Thyroid gland (tissue), 4 donors: ENCODE measurements around the gene AGBL1.

Source experiments
- CTCF ChIP-seq, 6 experiments: fragments of 200-600 bp in 3 of 6; fragments of 450-650 bp in 3 of 6; sonication (generic) in 3 of 6; IDR thresholded peaks; one replicate each; pipeline ENCODE4 v1.5.1; 2016 to 2019; ENCODE audit warnings: antibody characterized with exemption in 6 of 6, mild to moderate bottlenecking in 2 of 6, inconsistent platforms in 1 of 6, moderate library complexity in 1 of 6
- POLR2A ChIP-seq, 2 donors: fragments of 450-650 bp; IDR thresholded peaks; one replicate each; pipeline ENCODE4 v1.6.1; 2017; ENCODE audit warnings: antibody characterized with exemption in 2 of 2, mild to moderate bottlenecking in 2 of 2, moderate library complexity in 1 of 2

- no peak for TF ChIP-seq CTCF (IDR thresholded peaks at IDR 0.05)
- no peak for TF ChIP-seq POLR2A (IDR thresholded peaks at IDR 0.05)
Measured at GRCh38 chr15:86502301-86502700, 422.6 kb downstream of the AGBL1 start.
